Mucosa of rectum (tissue), 2 donors: ENCODE results near the gene RNF32.

Experiments
- H3K27ac ChIP-seq, 2 donors: one replicate each; pipeline ENCODE4 v1.7.0; 2013; ENCODE audit warnings: inconsistent platforms in 2 of 2, low read depth in 2 of 2, low read length in 2 of 2
- H3K27me3 ChIP-seq, 2 donors: one replicate each; pipeline ENCODE4 v1.7.0; 2013; ENCODE audit warnings: low read length in 2 of 2; ENCODE audit not compliant: control insufficient read depth in 2 of 2, insufficient read depth in 2 of 2
- H3K36me3 ChIP-seq, 2 donors: one replicate each; pipeline ENCODE4 v1.7.0; 2013; ENCODE audit warnings: low read length in 2 of 2; ENCODE audit not compliant: control insufficient read depth in 2 of 2, insufficient read depth in 2 of 2
- H3K4me1 ChIP-seq, 2 donors: one replicate each; pipeline ENCODE4 v1.7.0; 2013; ENCODE audit warnings: low read length in 2 of 2, mild to moderate bottlenecking in 1 of 2; ENCODE audit not compliant: control insufficient read depth in 2 of 2, insufficient read depth in 2 of 2
- H3K4me3 ChIP-seq, 2 donors: one replicate each; pipeline ENCODE4 v1.7.0; 2013; ENCODE audit warnings: low read length in 2 of 2
- H3K9ac ChIP-seq, 2 donors: one replicate each; pipeline ENCODE4 v1.7.0; 2013; ENCODE audit warnings: low read length in 2 of 2, low read depth in 1 of 2, mild to moderate bottlenecking in 1 of 2
- H3K9me3 ChIP-seq, 2 donors: one replicate each; pipeline ENCODE4 v1.7.0; 2013; ENCODE audit warnings: low read length in 2 of 2; ENCODE audit not compliant: control insufficient read depth in 2 of 2
- donor health status: healthy.
- donor health status: Normal muscosa, but diverticular disease.

RNF32 gene

GRCh38 chr7:156673902-156674301, 33.3 kb downstream of the RNF32 start:
- Histone ChIP-seq H3K36me3 (peaks cover 11 to 34% of the 10 kb centered on the region in 2 donors), H3K4me3 (no peak overlapping the region), H3K9ac (no peak overlapping the region), H3K4me1 (no peaks in the 10 kb centered on the region), H3K9me3 (no peaks in the 10 kb centered on the region), H3K27me3 (no peaks in the 10 kb centered on the region), H3K27ac (no peak overlapping the region)

DNA sequence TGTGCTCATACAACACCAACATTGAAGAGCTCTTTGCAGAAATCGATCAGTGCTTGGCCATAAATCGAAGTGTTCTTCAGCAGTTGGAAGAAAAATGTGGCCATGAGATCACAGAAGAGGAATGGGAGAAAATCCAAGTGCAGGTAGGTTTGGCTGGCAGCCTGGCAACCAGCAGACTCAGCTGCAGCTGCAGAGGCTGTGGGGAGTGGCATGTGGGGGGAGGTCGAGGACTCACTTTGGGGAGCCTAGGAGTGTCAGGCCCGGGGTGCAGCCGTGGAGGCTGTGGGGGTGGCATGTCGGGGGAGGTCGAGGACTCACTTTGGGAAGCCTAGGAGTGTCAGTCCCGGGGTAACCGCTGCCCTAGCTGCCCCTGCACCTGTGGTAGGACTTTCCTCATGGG, 35.1 kb downstream of the RNF32 start:
- H3K9ac ChIP-seq: no peak overlapping the region
- H3K9me3 ChIP-seq: no peaks in the 10 kb centered on the region
- no peaks in the 10 kb centered on the region for H3K4me1 ChIP-seq
- no peak overlapping the region for H3K27ac ChIP-seq
- H3K4me3 ChIP-seq: no peak overlapping the region
- H3K36me3 ChIP-seq: peaks cover 11 to 34% of the 10 kb centered on the region in 2 donors
- no peaks in the 10 kb centered on the region for H3K27me3 ChIP-seq

GRCh38 chr7:156676263-156676662, 35.7 kb downstream of the RNF32 start:
- H3K9me3 ChIP-seq: no peaks in the 10 kb centered on the region
- no peak overlapping the region for H3K4me3 ChIP-seq
- no peak overlapping the region for H3K27ac ChIP-seq
- H3K4me1 ChIP-seq: no peaks in the 10 kb centered on the region
- H3K27me3 ChIP-seq: no peaks in the 10 kb centered on the region
- no peak overlapping the region for H3K9ac ChIP-seq
- H3K36me3 ChIP-seq: peaks cover 11 to 34% of the 10 kb centered on the region in 2 donors

GRCh38 chr7:156677374-156678054, 36.9 kb downstream of the RNF32 start:
- Histone ChIP-seq H3K4me3 (no peak overlapping the region), H3K4me1 (no peaks in the 10 kb centered on the region), H3K27me3 (no peaks in the 10 kb centered on the region), H3K9me3 (no peaks in the 10 kb centered on the region), H3K9ac (no peak overlapping the region), H3K36me3 (peaks cover 16 to 31% of the 10 kb centered on the region in 2 donors), H3K27ac (no peak overlapping the region)

GRCh38 chr7:156680281-156680680, 39.7 kb downstream of the RNF32 start:
- no peak overlapping the region for H3K9ac ChIP-seq
- H3K9me3 ChIP-seq: no peaks in the 10 kb centered on the region
- no peak overlapping the region for H3K27ac ChIP-seq
- H3K36me3 ChIP-seq: peaks cover 19 to 35% of the 10 kb centered on the region in 2 donors
- H3K4me3 ChIP-seq: no peak overlapping the region
- H3K4me1 ChIP-seq: no peaks in the 10 kb centered on the region
- H3K27me3 ChIP-seq: no peaks in the 10 kb centered on the region

GRCh38 chr7:156682928-156683327, 42.4 kb downstream of the RNF32 start:
- Histone ChIP-seq H3K27me3 (no peaks in the 10 kb centered on the region), H3K4me1 (no peaks in the 10 kb centered on the region), H3K27ac (no peak overlapping the region), H3K9me3 (no peaks in the 10 kb centered on the region), H3K9ac (no peak overlapping the region), H3K36me3 (peaks cover 11 to 17% of the 10 kb centered on the region in 2 donors), H3K4me3 (no peak overlapping the region)

GRCh38 chr7:156684251-156684650, 43.7 kb downstream of the RNF32 start:
- Histone ChIP-seq H3K27me3 (no peaks in the 10 kb centered on the region), H3K9me3 (no peaks in the 10 kb centered on the region), H3K4me1 (no peaks in the 10 kb centered on the region), H3K4me3 (no peak overlapping the region), H3K9ac (no peak overlapping the region), H3K36me3 (peaks cover 8% of the 10 kb centered on the region in 2 donors), H3K27ac (no peak overlapping the region)

DNA sequence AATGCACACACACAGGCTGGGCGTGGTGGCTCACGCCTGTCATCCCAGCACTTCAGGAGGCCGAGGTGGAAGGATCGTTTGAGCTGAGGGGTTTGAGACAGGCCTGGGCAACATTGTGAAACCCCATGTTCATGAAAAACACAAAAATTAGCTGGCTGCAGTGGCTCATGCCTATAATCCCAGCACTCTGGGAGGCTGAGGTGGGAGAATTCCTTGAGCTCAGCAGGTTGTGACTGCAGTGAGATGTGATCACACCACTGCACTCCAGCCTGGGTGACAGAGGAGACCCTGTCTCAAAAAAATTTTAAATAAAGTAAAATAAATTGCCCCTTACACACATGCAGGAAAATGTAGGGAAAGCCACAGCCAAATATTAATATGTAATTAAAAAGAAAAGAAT, 44.1 kb downstream of the RNF32 start:
- Histone ChIP-seq H3K27me3 (no peaks in the 10 kb centered on the region), H3K4me1 (no peaks in the 10 kb centered on the region), H3K36me3 (peaks cover 8% of the 10 kb centered on the region in 2 donors), H3K4me3 (no peak overlapping the region), H3K27ac (no peak overlapping the region), H3K9me3 (no peaks in the 10 kb centered on the region), H3K9ac (no peak overlapping the region)

DNA sequence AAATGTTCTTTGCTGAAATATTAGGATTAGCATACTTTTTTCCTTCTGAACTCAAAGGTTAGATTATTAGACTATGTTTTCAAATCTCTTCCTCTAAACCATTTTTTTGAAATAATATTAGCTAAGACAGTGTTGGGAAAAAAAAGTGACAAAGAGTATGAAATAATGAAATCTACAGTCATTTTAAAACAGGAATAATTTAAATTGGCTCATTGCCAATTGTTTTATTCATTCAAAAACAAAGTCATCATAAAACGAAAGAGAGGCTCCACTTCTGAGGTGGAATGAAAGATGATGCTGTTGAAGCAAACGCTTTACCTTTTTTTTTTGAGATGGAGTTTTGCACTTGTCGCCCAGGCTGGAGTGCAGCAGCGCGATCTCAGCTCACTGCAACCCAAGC, 51.2 kb downstream of the RNF32 start:
- H3K4me3 ChIP-seq: no peak overlapping the region
- H3K27ac ChIP-seq: no peak overlapping the region
- H3K4me1 ChIP-seq: no peaks in the 10 kb centered on the region
- no peaks in the 10 kb centered on the region for H3K36me3 ChIP-seq
- H3K9me3 ChIP-seq: no peaks in the 10 kb centered on the region
- H3K9ac ChIP-seq: no peak overlapping the region
- H3K27me3 ChIP-seq: no peaks in the 10 kb centered on the region

DNA sequence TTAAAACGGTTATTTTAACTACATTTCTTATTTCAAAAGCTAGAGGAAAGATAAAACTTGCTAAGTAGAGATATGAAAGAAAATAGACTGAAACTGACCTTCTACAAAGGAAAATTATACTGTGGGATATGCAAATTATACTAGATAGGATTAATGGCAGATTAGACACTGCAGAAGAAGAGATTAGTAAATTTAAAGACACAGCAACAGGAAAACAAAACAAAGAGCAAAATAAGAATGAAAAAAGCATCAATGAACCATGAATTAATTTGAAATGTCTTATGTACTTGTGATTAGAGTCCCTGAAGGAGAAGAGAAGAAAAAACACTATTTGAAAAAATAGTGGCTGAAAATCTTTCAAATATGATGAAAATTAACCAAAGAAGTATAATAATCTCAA, 52.3 kb downstream of the RNF32 start:
- Histone ChIP-seq H3K27me3 (no peaks in the 10 kb centered on the region), H3K9ac (no peak overlapping the region), H3K36me3 (no peaks in the 10 kb centered on the region), H3K4me3 (no peak overlapping the region), H3K4me1 (no peaks in the 10 kb centered on the region), H3K9me3 (peaks cover under 1 to 2% of the 10 kb centered on the region in 2 donors), H3K27ac (no peak overlapping the region)
